Transverse colon (tissue), 4 donors: ENCODE results near the gene CHIC2.

Experiments used
- EP300 ChIP-seq: sonication (generic); formaldehyde crosslinking; IDR thresholded peaks from one replicate; pipeline ENCODE4 v1.6.1; 2017; ENCODE audit warnings: antibody characterized with exemption, low read depth
- POLR2A ChIP-seq: fragments of 450-650 bp; IDR thresholded peaks from one replicate; pipeline ENCODE4 v1.6.1; 2016; ENCODE audit warnings: antibody characterized with exemption, mild to moderate bottlenecking, moderate library complexity
- POLR2AphosphoS5 ChIP-seq, 3 donors: sonication (generic); formaldehyde crosslinking; IDR thresholded peaks; one replicate each; pipeline ENCODE4 v1.6.1; 2016; ENCODE audit warnings: antibody characterized with exemption in 3 of 3
- TF ChIP-seq, protein P1 (sequence below), 5 experiments: fragments of 200-600 bp in 3 of 5; fragments of 450-650 bp in 2 of 5; sonication (generic) in 3 of 5; IDR thresholded peaks; 1 replicate in 2 of 5; 2 replicates in 3 of 5; pipeline ENCODE4 v1.5.1; 2016 to 2017; ENCODE audit warnings: antibody characterized with exemption in 5 of 5, inconsistent platforms in 3 of 5, mild to moderate bottlenecking in 2 of 5, moderate library complexity in 1 of 5

GRCh38 chr4:54027311-54027710 is 37.1 kb downstream of the CHIC2 start:
- TF ChIP-seq EP300 (no peak), POLR2A (no peak), POLR2AphosphoS5 (IDR thresholded peaks at IDR 0.05) (no peak)
- TF ChIP-seq, protein P1, sequence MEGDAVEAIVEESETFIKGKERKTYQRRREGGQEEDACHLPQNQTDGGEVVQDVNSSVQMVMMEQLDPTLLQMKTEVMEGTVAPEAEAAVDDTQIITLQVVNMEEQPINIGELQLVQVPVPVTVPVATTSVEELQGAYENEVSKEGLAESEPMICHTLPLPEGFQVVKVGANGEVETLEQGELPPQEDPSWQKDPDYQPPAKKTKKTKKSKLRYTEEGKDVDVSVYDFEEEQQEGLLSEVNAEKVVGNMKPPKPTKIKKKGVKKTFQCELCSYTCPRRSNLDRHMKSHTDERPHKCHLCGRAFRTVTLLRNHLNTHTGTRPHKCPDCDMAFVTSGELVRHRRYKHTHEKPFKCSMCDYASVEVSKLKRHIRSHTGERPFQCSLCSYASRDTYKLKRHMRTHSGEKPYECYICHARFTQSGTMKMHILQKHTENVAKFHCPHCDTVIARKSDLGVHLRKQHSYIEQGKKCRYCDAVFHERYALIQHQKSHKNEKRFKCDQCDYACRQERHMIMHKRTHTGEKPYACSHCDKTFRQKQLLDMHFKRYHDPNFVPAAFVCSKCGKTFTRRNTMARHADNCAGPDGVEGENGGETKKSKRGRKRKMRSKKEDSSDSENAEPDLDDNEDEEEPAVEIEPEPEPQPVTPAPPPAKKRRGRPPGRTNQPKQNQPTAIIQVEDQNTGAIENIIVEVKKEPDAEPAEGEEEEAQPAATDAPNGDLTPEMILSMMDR (IDR thresholded peaks at IDR 0.05): no peak
